ENCODE results near the gene KIF18A. TPM values are rescaled to one million over a fixed set of nuclear protein-coding genes. Genes with fewer than 3 reads are reported as not detected.

KIF18A gene
- total RNA-seq, 1 experiment from 2014 or later = 20.8 TPM

DNA sequence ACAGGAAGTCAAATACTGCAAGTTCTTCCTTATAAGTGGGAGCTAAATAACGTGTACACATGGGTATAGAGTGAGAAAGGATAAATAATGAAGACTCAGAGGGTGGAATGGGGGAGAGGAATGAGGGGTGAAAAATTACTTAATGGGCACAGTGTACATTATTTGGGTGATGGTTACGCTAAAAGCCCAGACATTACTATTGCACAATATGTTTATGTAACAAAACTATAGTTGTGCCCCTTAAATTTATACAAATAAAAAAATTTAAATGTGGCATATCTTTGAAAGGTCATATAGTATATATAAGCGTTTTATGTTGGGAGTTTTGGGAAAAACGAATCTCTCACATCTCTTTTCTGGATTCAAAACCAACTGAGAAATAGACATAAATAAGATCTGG, 96.1 kb downstream of the KIF18A start:
- Histone ChIP-seq H3K4me3 (ENCODE audit: low read depth in 2 of 2, low read length in 2 of 2) (no peak overlapping the region), H3K9me3 (ENCODE audit: control insufficient read depth, insufficient read depth, low read depth, low read length) (no peaks in the 10 kb centered on the region), H3K4me1 (ENCODE audit: control insufficient read depth, insufficient read depth, low read length) (no peaks in the 10 kb centered on the region; the same call in 1 of the 2 replicates), H3K36me3 (ENCODE audit: control insufficient read depth, insufficient read depth, low read length) (no peaks in the 10 kb centered on the region; the same call in 1 of the 2 replicates), H3K27me3 (ENCODE audit: control insufficient read depth, insufficient read depth, low read length) (no peaks in the 10 kb centered on the region), H3K27ac (ENCODE audit: low read length) (no peak overlapping the region)
- POLR2A ChIA-PET = no interaction called here
- in situ Hi-C loops (cut with HindIII; ENCODE audit: low pct_unique_long_range_greater_than_20kb, low sequenced_read_pairs) (no loop called here), intact Hi-C loops (cut with micrococcal nuclease; ENCODE audit: unreplicated experiment) (no loop called here)
- CTCF ChIA-PET = no interaction called here
- DNase-seq (ENCODE audit: low read depth, low spot score) = no peak
- TF ChIP-seq POLR2AphosphoS5 (IDR thresholded peaks at IDR 0.05; ENCODE audit: low read depth, low read length) (no peak), SIN3A (IDR thresholded peaks at IDR 0.05; ENCODE audit: borderline replicate concordance, insufficient read depth, low read depth, low read length) (no peak), TCF7L2 (IDR thresholded peaks at IDR 0.05; ENCODE audit: low read depth, low read length) (no peak)
- TF ChIP-seq, protein P1, sequence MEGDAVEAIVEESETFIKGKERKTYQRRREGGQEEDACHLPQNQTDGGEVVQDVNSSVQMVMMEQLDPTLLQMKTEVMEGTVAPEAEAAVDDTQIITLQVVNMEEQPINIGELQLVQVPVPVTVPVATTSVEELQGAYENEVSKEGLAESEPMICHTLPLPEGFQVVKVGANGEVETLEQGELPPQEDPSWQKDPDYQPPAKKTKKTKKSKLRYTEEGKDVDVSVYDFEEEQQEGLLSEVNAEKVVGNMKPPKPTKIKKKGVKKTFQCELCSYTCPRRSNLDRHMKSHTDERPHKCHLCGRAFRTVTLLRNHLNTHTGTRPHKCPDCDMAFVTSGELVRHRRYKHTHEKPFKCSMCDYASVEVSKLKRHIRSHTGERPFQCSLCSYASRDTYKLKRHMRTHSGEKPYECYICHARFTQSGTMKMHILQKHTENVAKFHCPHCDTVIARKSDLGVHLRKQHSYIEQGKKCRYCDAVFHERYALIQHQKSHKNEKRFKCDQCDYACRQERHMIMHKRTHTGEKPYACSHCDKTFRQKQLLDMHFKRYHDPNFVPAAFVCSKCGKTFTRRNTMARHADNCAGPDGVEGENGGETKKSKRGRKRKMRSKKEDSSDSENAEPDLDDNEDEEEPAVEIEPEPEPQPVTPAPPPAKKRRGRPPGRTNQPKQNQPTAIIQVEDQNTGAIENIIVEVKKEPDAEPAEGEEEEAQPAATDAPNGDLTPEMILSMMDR (IDR thresholded peaks at IDR 0.05) = no peak
- TF ChIP-seq, protein P2, sequence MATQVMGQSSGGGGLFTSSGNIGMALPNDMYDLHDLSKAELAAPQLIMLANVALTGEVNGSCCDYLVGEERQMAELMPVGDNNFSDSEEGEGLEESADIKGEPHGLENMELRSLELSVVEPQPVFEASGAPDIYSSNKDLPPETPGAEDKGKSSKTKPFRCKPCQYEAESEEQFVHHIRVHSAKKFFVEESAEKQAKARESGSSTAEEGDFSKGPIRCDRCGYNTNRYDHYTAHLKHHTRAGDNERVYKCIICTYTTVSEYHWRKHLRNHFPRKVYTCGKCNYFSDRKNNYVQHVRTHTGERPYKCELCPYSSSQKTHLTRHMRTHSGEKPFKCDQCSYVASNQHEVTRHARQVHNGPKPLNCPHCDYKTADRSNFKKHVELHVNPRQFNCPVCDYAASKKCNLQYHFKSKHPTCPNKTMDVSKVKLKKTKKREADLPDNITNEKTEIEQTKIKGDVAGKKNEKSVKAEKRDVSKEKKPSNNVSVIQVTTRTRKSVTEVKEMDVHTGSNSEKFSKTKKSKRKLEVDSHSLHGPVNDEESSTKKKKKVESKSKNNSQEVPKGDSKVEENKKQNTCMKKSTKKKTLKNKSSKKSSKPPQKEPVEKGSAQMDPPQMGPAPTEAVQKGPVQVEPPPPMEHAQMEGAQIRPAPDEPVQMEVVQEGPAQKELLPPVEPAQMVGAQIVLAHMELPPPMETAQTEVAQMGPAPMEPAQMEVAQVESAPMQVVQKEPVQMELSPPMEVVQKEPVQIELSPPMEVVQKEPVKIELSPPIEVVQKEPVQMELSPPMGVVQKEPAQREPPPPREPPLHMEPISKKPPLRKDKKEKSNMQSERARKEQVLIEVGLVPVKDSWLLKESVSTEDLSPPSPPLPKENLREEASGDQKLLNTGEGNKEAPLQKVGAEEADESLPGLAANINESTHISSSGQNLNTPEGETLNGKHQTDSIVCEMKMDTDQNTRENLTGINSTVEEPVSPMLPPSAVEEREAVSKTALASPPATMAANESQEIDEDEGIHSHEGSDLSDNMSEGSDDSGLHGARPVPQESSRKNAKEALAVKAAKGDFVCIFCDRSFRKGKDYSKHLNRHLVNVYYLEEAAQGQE (IDR thresholded peaks at IDR 0.05; ENCODE audit: insufficient read depth in 1 of 2, low read depth in 2 of 2, low read length in 1 of 2) = no peak
- BruUV-seq (replicated peaks) = no TSS peak
- ATAC-seq = no peak

DNA sequence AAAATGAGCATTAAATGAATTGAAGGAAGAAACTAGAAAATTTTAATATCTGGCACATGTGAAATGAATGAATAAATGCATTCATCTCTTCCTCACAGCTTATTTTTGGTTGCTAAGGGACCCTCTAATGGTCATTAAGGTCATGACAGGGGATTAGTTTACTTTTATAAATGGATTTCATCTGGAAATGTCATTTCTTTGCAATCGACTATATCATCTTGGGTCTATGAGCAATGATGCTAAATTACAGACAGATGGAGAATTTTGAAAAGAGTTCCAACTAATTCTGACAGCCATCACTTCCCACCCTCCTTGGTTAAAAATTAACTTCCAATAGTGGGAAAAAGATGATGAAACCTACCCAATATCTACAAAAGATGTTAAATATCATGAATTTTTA, 98.0 kb downstream of the KIF18A start:
- intact Hi-C loops (cut with micrococcal nuclease; ENCODE audit: unreplicated experiment) (no loop called here), in situ Hi-C loops (cut with HindIII; ENCODE audit: low pct_unique_long_range_greater_than_20kb, low sequenced_read_pairs) (no loop called here)
- Histone ChIP-seq H3K4me1 (ENCODE audit: control insufficient read depth, insufficient read depth, low read length) (no peaks in the 10 kb centered on the region), H3K36me3 (ENCODE audit: control insufficient read depth, insufficient read depth, low read length) (no peaks in the 10 kb centered on the region), H3K27ac (ENCODE audit: low read length) (no peak overlapping the region), H3K9me3 (ENCODE audit: control insufficient read depth, insufficient read depth, low read depth, low read length) (no peaks in the 10 kb centered on the region), H3K27me3 (ENCODE audit: control insufficient read depth, insufficient read depth, low read length) (no peaks in the 10 kb centered on the region), H3K4me3 (ENCODE audit: low read depth in 2 of 2, low read length in 2 of 2) (no peak overlapping the region)
- TF ChIP-seq, protein P2 (IDR thresholded peaks at IDR 0.05; ENCODE audit: insufficient read depth in 1 of 2, low read depth in 2 of 2, low read length in 1 of 2) = no peak
- TF ChIP-seq TCF7L2 (IDR thresholded peaks at IDR 0.05; ENCODE audit: low read depth, low read length) (no peak), POLR2AphosphoS5 (IDR thresholded peaks at IDR 0.05; ENCODE audit: low read depth, low read length) (no peak), SIN3A (IDR thresholded peaks at IDR 0.05; ENCODE audit: borderline replicate concordance, insufficient read depth, low read depth, low read length) (no peak)
- ChIA-PET POLR2A (no interaction called here), CTCF (no interaction called here)
- ATAC-seq = no peak
- BruUV-seq (replicated peaks) = no TSS peak
- DNase-seq (ENCODE audit: low read depth, low spot score) = no peak

Measured in Panc1 (cell line).